Thyroid gland (tissue), 4 donors: ENCODE data around the gene EPHA5.

ENCODE experiments used
- CTCF ChIP-seq, 6 experiments: fragments of 200-600 bp in 3 of 6; fragments of 450-650 bp in 3 of 6; sonication (generic) in 3 of 6; IDR thresholded peaks; one replicate each; pipeline ENCODE4 v1.5.1; 2016 to 2019; ENCODE audit warnings: antibody characterized with exemption in 6 of 6, mild to moderate bottlenecking in 2 of 6, inconsistent platforms in 1 of 6, moderate library complexity in 1 of 6
- POLR2A ChIP-seq, 2 donors: fragments of 450-650 bp; IDR thresholded peaks; one replicate each; pipeline ENCODE4 v1.6.1; 2017; ENCODE audit warnings: antibody characterized with exemption in 2 of 2, mild to moderate bottlenecking in 2 of 2, moderate library complexity in 1 of 2

- TF ChIP-seq CTCF (IDR thresholded peaks at IDR 0.05) = no peak
- no peak for TF ChIP-seq POLR2A (IDR thresholded peaks at IDR 0.05)
Observed at GRCh38 chr4:65552057-65552456, 118.2 kb downstream of the EPHA5 start.
